ENCODE measurements around the gene TJP2. TPM values are rescaled to one million over a fixed set of nuclear protein-coding genes. Genes with fewer than 3 reads are reported as not detected.

The TJP2 gene
- total RNA-seq, 2 experiments from 2014 or later = 8.4 to 10.0 TPM

DNA sequence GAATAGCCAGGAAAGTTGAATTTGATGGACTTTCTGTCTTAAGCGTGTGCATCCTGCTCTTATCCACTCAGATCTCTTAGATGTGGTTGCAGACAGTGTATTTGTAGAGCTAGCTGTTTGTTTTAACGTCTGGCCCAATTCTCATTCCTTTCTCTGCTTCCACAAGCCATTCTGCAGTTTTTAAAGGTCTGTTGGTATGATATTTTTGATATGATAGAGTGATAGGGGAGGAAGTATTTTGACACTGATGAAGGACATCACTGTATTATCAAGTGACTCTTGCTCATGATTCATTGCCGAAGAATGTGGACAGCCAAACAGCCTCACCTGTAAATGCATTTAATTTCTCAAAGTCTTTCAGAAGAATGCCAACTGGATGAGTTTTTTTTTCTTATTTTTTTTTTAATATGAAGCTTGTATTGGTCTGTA lies 4.5 kb downstream of the TJP2 start:
- no peak for DNase-seq
- no peak overlapping the region for H3K4me3 Mint-ChIP-seq
- intact Hi-C loops (cut with DNase I, micrococcal nuclease) = loop anchor here (5.0 to 10.0 kb wide), 9 partner anchors 56 to 1386 kb away; partner anchors contain the start of genes FXN (in 2 of the 2), CFAP95 (in 1 of the 2) and KLF9 (in 1 of the 2)
- no peaks in the 10 kb centered on the region for H3K9me3 Mint-ChIP-seq (ENCODE audit: low read depth)
- H3K4me1 Mint-ChIP-seq = peaks cover 59% of the 10 kb centered on the region
- ATAC-seq = no peak
- H3K36me3 Mint-ChIP-seq (ENCODE audit: low read depth) = no peaks in the 10 kb centered on the region
- peaks cover 16% of the 10 kb centered on the region for H3K27me3 Mint-ChIP-seq
- POLR2A ChIA-PET = interaction anchor here (0.6 to 1.2 kb wide), 2 partner anchors 10 to 11 kb away, joined by 3 read pairs; no protein-coding TSS in a partner anchor
- no peak overlapping the region for H3K27ac Mint-ChIP-seq
- CTCF ChIA-PET = interaction anchor here (0.6 to 2.8 kb wide), 4 partner anchors 10 to 374 kb away, joined by 3 to 19 read pairs (median 6); no protein-coding TSS in a partner anchor

- POLR2A ChIA-PET = interaction anchor here (0.6 to 1.2 kb wide), 2 partner anchors 10 to 11 kb away, joined by 3 read pairs; no protein-coding TSS in a partner anchor
Measured at GRCh38 chr9:69179037-69179436, 5.0 kb downstream of the TJP2 start.

DNA sequence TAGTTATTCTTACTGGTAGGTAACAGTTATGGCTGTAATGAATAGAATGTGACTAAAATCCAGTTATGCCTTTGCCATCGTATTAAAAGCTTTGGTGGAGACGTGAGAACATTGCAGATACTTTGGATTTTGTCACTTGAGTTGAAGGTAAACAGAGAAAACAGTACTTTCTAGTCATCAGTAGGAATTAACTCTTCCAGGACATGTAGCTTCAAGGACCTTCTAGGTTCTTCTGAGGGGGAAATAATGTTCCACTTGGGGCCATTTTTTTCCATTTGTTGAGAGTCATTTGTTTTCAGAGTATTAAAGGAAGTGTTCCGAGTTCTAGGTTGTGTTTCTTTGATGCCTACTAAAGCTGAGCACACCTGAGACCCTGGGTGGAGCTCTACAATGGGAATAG lies 6.1 kb downstream of the TJP2 start:
- ChIA-PET POLR2A (no interaction called here), CTCF (interaction anchor here (1.2 to 3.8 kb wide), 6 partner anchors 10 to 127 kb away, joined by 3 to 27 read pairs (median 4); no protein-coding TSS in a partner anchor)
- DNase-seq (no peak), ATAC-seq (peak; percentile 18)
- no peak overlapping the region for H3K27ac Mint-ChIP-seq
- peaks cover 48% of the 10 kb centered on the region for H3K4me1 Mint-ChIP-seq
- no peak overlapping the region for H3K4me3 Mint-ChIP-seq
- H3K36me3 Mint-ChIP-seq (ENCODE audit: low read depth) = no peaks in the 10 kb centered on the region
- H3K9me3 Mint-ChIP-seq (ENCODE audit: low read depth) = no peaks in the 10 kb centered on the region
- intact Hi-C loops (cut with DNase I, micrococcal nuclease) = no loop called here
- peaks cover 13% of the 10 kb centered on the region for H3K27me3 Mint-ChIP-seq

More at GRCh38 chr9:69179037-69179436, 5.0 kb downstream of the TJP2 start:
- Mint-ChIP-seq H3K4me3 (no peak overlapping the region), H3K36me3 (ENCODE audit: low read depth) (no peaks in the 10 kb centered on the region), H3K27ac (no peak overlapping the region), H3K4me1 (peaks cover 58% of the 10 kb centered on the region), H3K27me3 (peaks cover 15% of the 10 kb centered on the region), H3K9me3 (ENCODE audit: low read depth) (no peaks in the 10 kb centered on the region)
- ATAC-seq (no peak), DNase-seq (no peak)
- CTCF ChIA-PET = interaction anchor here (2.8 kb wide), 1 partner anchor 10 kb away, joined by 19 read pairs; no protein-coding TSS in a partner anchor
- intact Hi-C loops (cut with DNase I, micrococcal nuclease) = loop anchor here (5.0 to 10.0 kb wide), 9 partner anchors 57 to 1386 kb away; partner anchors contain the start of genes FXN (in 2 of the 2), CFAP95 (in 1 of the 2) and KLF9 (in 1 of the 2)

- CTCF ChIA-PET = interaction anchor here (0.6 to 3.8 kb wide), 7 partner anchors 11 to 127 kb away, joined by 3 to 27 read pairs (median 3); no protein-coding TSS in a partner anchor
- Mint-ChIP-seq H3K9me3 (ENCODE audit: low read depth) (no peaks in the 10 kb centered on the region), H3K36me3 (ENCODE audit: low read depth) (no peaks in the 10 kb centered on the region), H3K27ac (no peak overlapping the region), H3K4me3 (no peak overlapping the region), H3K4me1 (peaks cover 43% of the 10 kb centered on the region), H3K27me3 (peaks cover 8% of the 10 kb centered on the region)
- DNase-seq (peak; percentile 78), ATAC-seq (peak; percentile 98)
- intact Hi-C loops (cut with DNase I, micrococcal nuclease) = no loop called here
- POLR2A ChIA-PET = interaction anchor here (0.6 kb wide), 1 partner anchor 46 kb away, joined by 5 read pairs; no protein-coding TSS in a partner anchor
Measured at GRCh38 chr9:69180670-69181069, 6.6 kb downstream of the TJP2 start.

DNA sequence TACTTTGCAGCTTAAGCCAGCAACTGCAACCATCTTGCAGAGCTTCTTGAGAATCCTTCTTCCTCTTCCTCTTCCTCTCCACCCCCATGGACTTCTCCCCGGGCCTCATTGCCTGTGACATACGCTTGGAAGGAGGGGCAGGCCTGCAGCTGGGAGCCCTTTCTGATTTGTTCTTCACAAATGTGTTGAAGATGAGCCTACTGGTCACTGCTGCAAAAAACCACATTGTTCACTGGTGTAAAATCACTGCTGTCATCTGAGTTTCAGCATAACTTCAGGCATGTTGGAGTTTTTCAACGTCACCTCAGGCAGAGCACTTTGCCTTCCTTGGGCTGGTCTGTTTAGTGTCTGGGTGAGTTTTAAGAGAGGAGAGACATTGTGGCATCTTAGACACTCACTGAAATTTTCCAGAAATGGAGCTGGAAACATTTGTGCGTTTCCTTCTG lies 7.9 kb downstream of the TJP2 start:
- peaks cover 36% of the 10 kb centered on the region for H3K4me1 Mint-ChIP-seq
- no peaks in the 10 kb centered on the region for H3K27me3 Mint-ChIP-seq
- no peaks in the 10 kb centered on the region for H3K36me3 Mint-ChIP-seq (ENCODE audit: low read depth)
- no peak overlapping the region for H3K4me3 Mint-ChIP-seq
- CTCF ChIA-PET = interaction anchor here (1.8 to 3.8 kb wide), 2 partner anchors 13 to 128 kb away, joined by 6 to 27 read pairs; no protein-coding TSS in a partner anchor
- DNase-seq (no peak), ATAC-seq (no peak)
- no peak overlapping the region for H3K27ac Mint-ChIP-seq
- POLR2A ChIA-PET = interaction anchor here (0.6 kb wide), 1 partner anchor 35 kb away, joined by 3 read pairs; no protein-coding TSS in a partner anchor
- intact Hi-C loops (cut with DNase I, micrococcal nuclease) = no loop called here
- no peaks in the 10 kb centered on the region for H3K9me3 Mint-ChIP-seq (ENCODE audit: low read depth)

DNA sequence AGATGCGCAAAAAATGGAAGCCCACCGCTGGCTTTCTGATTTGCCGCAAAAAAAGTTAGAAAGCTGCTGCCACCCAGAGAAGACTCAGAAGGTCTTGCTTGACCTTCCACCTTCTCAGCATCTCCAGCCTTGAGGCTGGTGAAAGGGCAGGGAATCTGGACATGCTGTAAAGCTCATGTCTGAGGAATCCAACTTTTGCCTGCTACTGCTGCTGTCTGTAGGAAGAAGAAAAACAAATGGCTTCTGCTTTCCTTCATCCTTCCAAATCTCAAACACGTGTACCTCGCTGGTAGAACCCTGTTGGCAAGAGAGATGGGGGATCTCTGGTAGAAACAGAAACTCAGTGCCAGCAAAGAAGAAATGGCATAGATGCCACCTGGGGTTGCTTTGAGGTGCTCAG lies 10.2 kb downstream of the TJP2 start:
- Mint-ChIP-seq H3K36me3 (ENCODE audit: low read depth) (no peaks in the 10 kb centered on the region), H3K4me1 (peaks cover 30% of the 10 kb centered on the region), H3K4me3 (no peak overlapping the region), H3K9me3 (ENCODE audit: low read depth) (no peaks in the 10 kb centered on the region), H3K27ac (no peak overlapping the region), H3K27me3 (no peaks in the 10 kb centered on the region)
- ATAC-seq = no peak
- no peak for DNase-seq
- POLR2A ChIA-PET = no interaction called here
- CTCF ChIA-PET = interaction anchor here (1.2 kb wide), 1 partner anchor 139 kb away, joined by 4 read pairs; no protein-coding TSS in a partner anchor
- intact Hi-C loops (cut with DNase I, micrococcal nuclease) = no loop called here

GRCh38 chr9:69186841-69187611 lies 12.9 kb downstream of the TJP2 start:
- CTCF ChIA-PET = interaction anchor here (0.7 to 4.9 kb wide), 5 partner anchors 9 to 152 kb away, joined by 3 to 19 read pairs (median 4); partner anchors contain the start of gene FXN
- ATAC-seq = no peak
- POLR2A ChIA-PET = no interaction called here
- Mint-ChIP-seq H3K36me3 (ENCODE audit: low read depth) (no peaks in the 10 kb centered on the region), H3K9me3 (ENCODE audit: low read depth) (no peaks in the 10 kb centered on the region), H3K4me3 (no peak overlapping the region), H3K27me3 (no peaks in the 10 kb centered on the region), H3K4me1 (peaks cover 21% of the 10 kb centered on the region), H3K27ac (no peak overlapping the region)
- intact Hi-C loops (cut with DNase I, micrococcal nuclease) = no loop called here
- DNase-seq = no peak

- Mint-ChIP-seq H3K4me3 (no peak overlapping the region), H3K4me1 (peaks cover 19% of the 10 kb centered on the region), H3K36me3 (ENCODE audit: low read depth) (no peaks in the 10 kb centered on the region), H3K27me3 (no peaks in the 10 kb centered on the region), H3K27ac (no peak overlapping the region), H3K9me3 (ENCODE audit: low read depth) (no peaks in the 10 kb centered on the region)
- DNase-seq = no peak
- intact Hi-C loops (cut with DNase I, micrococcal nuclease) = no loop called here
- ATAC-seq = no peak
- POLR2A ChIA-PET = no interaction called here
- CTCF ChIA-PET = interaction anchor here (1.8 to 4.9 kb wide), 3 partner anchors 11 to 154 kb away, joined by 4 to 19 read pairs (median 14); partner anchors contain the start of gene FXN
Measured at GRCh38 chr9:69188975-69189374, 14.9 kb downstream of the TJP2 start.

DNA sequence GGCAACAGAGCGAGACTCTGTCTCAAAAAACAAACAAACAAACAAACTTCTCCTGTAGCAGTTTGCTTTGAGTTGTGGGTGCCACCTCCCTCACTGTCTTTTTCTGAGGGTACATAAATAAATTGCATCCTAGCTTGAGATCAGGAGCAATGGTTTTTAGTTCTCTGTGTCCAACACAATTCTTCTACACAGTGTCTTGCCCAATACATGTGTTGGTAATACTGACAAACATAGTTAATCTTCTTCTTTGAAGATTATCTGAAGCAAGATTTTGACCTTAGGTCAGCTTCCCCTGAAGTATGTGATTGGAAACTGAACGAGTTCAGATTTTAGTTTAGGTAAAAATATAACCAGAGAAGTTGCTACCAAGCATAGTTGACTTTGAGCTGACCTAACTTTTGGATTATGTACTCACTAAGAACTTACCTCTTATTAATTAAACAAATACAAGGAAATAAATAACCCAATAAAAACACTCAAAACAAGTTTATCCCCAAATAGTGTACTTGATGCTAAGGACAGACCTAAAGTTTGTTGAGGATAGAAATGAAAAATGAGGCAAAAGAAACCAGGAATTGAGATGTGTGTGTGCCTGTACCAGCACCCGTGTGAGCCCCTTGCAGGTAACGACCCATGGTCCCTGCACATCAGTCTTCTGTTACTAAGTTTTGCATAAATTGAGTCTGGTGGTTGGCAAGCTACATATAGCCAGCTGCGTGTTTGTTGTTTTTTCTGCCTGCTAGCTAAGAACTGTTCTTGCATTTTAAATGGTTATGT lies 16.2 kb downstream of the TJP2 start:
- H3K27ac Mint-ChIP-seq = no peak overlapping the region
- H3K9me3 Mint-ChIP-seq (ENCODE audit: low read depth) = no peaks in the 10 kb centered on the region
- POLR2A ChIA-PET = no interaction called here
- DNase-seq (no peak), ATAC-seq (no peak)
- H3K27me3 Mint-ChIP-seq = no peaks in the 10 kb centered on the region
- intact Hi-C loops (cut with DNase I, micrococcal nuclease) = loop anchor here in 1 of 2 experiments (10.0 kb wide), 1 partner anchor 605 kb away; no protein-coding TSS in a partner anchor
- peaks cover 19% of the 10 kb centered on the region for H3K4me1 Mint-ChIP-seq
- CTCF ChIA-PET = interaction anchor here (1.1 to 11.6 kb wide), 4 partner anchors 12 to 155 kb away, joined by 3 to 139 read pairs (median 14); partner anchors contain the start of gene FXN
- H3K4me3 Mint-ChIP-seq = no peak overlapping the region
- H3K36me3 Mint-ChIP-seq (ENCODE audit: low read depth) = no peaks in the 10 kb centered on the region

DNA sequence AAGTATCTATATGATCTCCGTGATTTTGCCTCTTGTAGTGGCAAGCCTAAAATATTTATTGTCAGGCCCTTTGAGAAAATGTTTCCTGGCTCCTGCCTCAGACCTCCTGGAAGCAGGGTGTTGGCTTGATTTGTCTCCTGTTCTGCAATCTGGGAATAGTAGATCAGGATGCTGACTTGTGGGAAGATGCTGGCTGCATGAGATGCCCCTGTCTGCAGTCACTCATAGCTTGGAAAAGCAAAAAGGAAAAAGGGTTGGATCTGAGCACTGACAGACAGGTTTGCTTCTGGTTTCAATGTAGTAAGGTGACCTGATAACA lies 16.7 kb downstream of the TJP2 start:
- Mint-ChIP-seq H3K4me3 (no peak overlapping the region), H3K4me1 (peaks cover 19% of the 10 kb centered on the region), H3K27me3 (no peaks in the 10 kb centered on the region), H3K9me3 (ENCODE audit: low read depth) (no peaks in the 10 kb centered on the region), H3K36me3 (ENCODE audit: low read depth) (no peaks in the 10 kb centered on the region), H3K27ac (no peak overlapping the region)
- POLR2A ChIA-PET = no interaction called here
- intact Hi-C loops (cut with DNase I, micrococcal nuclease) = loop anchor here in 1 of 2 experiments (10.0 kb wide), 1 partner anchor 606 kb away; no protein-coding TSS in a partner anchor
- DNase-seq (no peak), ATAC-seq (no peak)
- CTCF ChIA-PET = interaction anchor here (0.6 to 11.6 kb wide), 6 partner anchors 13 to 227 kb away, joined by 3 to 139 read pairs (median 7); partner anchors contain the start of gene FXN

GRCh38 chr9:69191231-69191630 lies 17.2 kb downstream of the TJP2 start:
- H3K27me3 Mint-ChIP-seq = no peaks in the 10 kb centered on the region
- intact Hi-C loops (cut with DNase I, micrococcal nuclease) = loop anchor here in 1 of 2 experiments (10.0 kb wide), 1 partner anchor 606 kb away; no protein-coding TSS in a partner anchor
- ChIA-PET POLR2A (no interaction called here), CTCF (interaction anchor here (0.6 to 11.6 kb wide), 7 partner anchors 13 to 227 kb away, joined by 3 to 139 read pairs (median 6); partner anchors contain the start of gene FXN)
- DNase-seq = no peak
- peaks cover 19% of the 10 kb centered on the region for H3K4me1 Mint-ChIP-seq
- H3K36me3 Mint-ChIP-seq (ENCODE audit: low read depth) = no peaks in the 10 kb centered on the region
- no peak for ATAC-seq
- no peak overlapping the region for H3K27ac Mint-ChIP-seq
- H3K4me3 Mint-ChIP-seq = no peak overlapping the region
- no peaks in the 10 kb centered on the region for H3K9me3 Mint-ChIP-seq (ENCODE audit: low read depth)

Measured in activated CD4-positive, alpha-beta T cell treated with anti-CD3 and anti-CD28 coated beads for 36 hours (primary cell).